Activated B cell treated with CpG ODN at 0.5 μM for 24 hours (primary cell): Measurements from ENCODE around the gene NTF3. TPM values are rescaled to one million over a fixed set of nuclear protein-coding genes. Genes with fewer than 3 reads are reported as not detected.

Experiments
- ATAC-seq: fragments of 200-7000 bp; cut with Tn5 transposase; one replicate; pipeline ENCODE4 v1.10.0; 2021; ENCODE audit warnings: low read depth, mild to moderate bottlenecking, moderate library complexity
- CTCF ChIA-PET: fragments of 350-600 bp; sonication (Branson Sonifier 250); formaldehyde crosslinking; loops from one replicate; lab custom pipeline; 2021; ENCODE audit warnings: antibody characterized with exemption; lab: Charles Lee
- POLR2A ChIA-PET: fragments of 350-600 bp; sonication (Branson Sonifier 250); formaldehyde crosslinking; loops from one replicate; lab custom pipeline; 2021; ENCODE audit warnings: antibody characterized with exemption; lab: Charles Lee
- DNase-seq: peaks from one replicate; pipeline ENCODE4 v3.0.0; 2022
- H3K27ac Mint-ChIP-seq: one replicate; pipeline ENCODE4 v1.8.0; 2020; ENCODE audit warnings: mixed read lengths
- H3K27me3 Mint-ChIP-seq: one replicate; pipeline ENCODE4 v1.8.0; 2021; ENCODE audit warnings: mixed read lengths
- H3K36me3 Mint-ChIP-seq: one replicate; pipeline ENCODE4 v1.8.0; 2021; ENCODE audit warnings: low read depth, mixed read lengths
- H3K4me1 Mint-ChIP-seq: one replicate; pipeline ENCODE4 v1.8.0; 2021; ENCODE audit warnings: mixed read lengths
- H3K4me3 Mint-ChIP-seq: one replicate; pipeline ENCODE4 v1.8.0; 2020; ENCODE audit warnings: mild to moderate bottlenecking, mixed read lengths
- H3K9me3 Mint-ChIP-seq: one replicate; pipeline ENCODE4 v1.8.0; 2020; ENCODE audit warnings: mixed read lengths
- intact Hi-C: fragments of 100-400 bp; cut with micrococcal nuclease; formaldehyde crosslinking; loops from one replicate; pipeline ENCODE4 v1.15.1; 2024
- total RNA-seq: library from RNA; stranded (reverse); gene quantifications from 2 replicates; pipeline ENCODE4 v1.2.3, GENCODE V29; 2022
- TF ChIP-seq, protein P1 (sequence below): fragments of 200-600 bp; IDR thresholded peaks from one replicate; pipeline ENCODE4 v1.8.0; 2022; ENCODE audit warnings: antibody characterized with exemption, mild to moderate bottlenecking

NTF3 gene
- total RNA-seq, 1 donor from 2014 or later, result not detected

DNA sequence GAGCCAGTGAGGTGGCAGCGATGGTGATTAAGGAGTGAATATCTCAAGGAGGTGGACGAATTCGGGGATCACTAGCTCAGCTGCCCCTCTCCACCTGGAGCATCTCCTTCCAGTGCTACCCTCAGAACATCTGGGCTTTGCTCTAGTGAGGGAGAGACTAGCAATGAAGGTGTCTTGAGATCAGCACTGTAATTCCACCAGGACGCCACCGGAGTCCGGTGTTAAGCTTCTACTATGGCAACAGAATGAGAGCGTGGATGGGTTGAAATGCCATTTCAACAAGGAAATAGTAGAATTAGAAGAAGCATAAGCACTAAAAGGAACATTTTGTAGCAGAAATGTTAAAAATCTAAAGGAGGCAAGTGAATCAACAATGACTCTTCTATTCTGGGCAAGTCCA lies 61.1 kb downstream of the NTF3 start:
- no peaks in the 10 kb centered on the region for H3K27me3 Mint-ChIP-seq
- intact Hi-C loops, result no loop called here
- H3K36me3 Mint-ChIP-seq, result no peaks in the 10 kb centered on the region
- no peak for ATAC-seq
- no peak overlapping the region for H3K4me3 Mint-ChIP-seq
- CTCF ChIA-PET, result no interaction called here
- DNase-seq, result no peak
- no peaks in the 10 kb centered on the region for H3K4me1 Mint-ChIP-seq
- H3K9me3 Mint-ChIP-seq, result no peaks in the 10 kb centered on the region
- no peak overlapping the region for H3K27ac Mint-ChIP-seq
- TF ChIP-seq, protein P1, sequence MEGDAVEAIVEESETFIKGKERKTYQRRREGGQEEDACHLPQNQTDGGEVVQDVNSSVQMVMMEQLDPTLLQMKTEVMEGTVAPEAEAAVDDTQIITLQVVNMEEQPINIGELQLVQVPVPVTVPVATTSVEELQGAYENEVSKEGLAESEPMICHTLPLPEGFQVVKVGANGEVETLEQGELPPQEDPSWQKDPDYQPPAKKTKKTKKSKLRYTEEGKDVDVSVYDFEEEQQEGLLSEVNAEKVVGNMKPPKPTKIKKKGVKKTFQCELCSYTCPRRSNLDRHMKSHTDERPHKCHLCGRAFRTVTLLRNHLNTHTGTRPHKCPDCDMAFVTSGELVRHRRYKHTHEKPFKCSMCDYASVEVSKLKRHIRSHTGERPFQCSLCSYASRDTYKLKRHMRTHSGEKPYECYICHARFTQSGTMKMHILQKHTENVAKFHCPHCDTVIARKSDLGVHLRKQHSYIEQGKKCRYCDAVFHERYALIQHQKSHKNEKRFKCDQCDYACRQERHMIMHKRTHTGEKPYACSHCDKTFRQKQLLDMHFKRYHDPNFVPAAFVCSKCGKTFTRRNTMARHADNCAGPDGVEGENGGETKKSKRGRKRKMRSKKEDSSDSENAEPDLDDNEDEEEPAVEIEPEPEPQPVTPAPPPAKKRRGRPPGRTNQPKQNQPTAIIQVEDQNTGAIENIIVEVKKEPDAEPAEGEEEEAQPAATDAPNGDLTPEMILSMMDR, result no peak
- POLR2A ChIA-PET, result no interaction called here

DNA sequence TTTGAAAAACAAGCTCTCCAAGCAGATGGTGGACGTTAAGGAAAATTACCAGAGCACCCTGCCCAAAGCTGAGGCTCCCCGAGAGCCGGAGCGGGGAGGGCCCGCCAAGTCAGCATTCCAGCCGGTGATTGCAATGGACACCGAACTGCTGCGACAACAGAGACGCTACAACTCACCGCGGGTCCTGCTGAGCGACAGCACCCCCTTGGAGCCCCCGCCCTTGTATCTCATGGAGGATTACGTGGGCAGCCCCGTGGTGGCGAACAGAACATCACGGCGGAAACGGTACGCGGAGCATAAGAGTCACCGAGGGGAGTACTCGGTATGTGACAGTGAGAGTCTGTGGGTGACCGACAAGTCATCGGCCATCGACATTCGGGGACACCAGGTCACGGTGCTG lies 62.4 kb downstream of the NTF3 start:
- DNase-seq, result no peak
- POLR2A ChIA-PET, result no interaction called here

DNA sequence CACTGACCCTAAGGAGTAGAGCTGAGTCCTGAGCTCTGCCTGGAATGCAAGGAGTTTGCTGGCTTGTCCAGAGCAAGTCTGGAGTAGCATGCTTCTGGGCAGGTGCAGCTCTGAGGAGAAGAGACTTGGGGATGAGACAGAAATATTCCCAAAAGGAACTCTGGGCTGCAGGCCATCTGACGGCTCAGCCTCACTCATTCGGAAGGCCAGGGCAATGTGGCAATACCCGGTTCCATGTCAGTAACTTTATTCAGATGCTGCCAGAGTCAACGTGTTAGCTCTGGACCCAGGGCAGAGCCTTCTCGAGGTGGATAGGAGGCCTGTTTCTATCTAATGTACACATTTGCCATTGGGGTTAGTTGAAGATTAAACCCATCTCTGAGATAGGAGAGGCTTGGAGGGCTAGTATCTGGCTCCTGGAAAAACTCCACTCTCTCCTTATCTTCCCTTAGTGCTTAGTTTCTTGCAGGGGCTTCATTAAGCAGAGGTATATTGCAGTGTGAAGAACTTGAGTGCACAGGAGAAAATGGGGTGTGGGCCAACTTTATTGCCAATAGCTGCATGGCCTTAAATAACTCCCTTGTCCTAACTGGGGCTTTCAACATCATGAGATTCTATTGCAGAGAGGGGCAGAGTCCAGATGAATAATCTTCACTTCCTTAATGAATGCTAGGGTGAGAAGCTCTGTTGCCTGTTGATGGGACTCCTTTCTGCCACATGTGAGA lies 65.6 kb downstream of the NTF3 start:
- H3K27ac Mint-ChIP-seq, result no peak overlapping the region
- no peak for DNase-seq
- CTCF ChIA-PET, result no interaction called here
- TF ChIP-seq, protein P1, result no peak
- H3K36me3 Mint-ChIP-seq, result no peaks in the 10 kb centered on the region
- peaks cover 4% of the 10 kb centered on the region for H3K27me3 Mint-ChIP-seq
- H3K9me3 Mint-ChIP-seq, result no peaks in the 10 kb centered on the region
- no peak overlapping the region for H3K4me3 Mint-ChIP-seq
- POLR2A ChIA-PET, result no interaction called here
- no peaks in the 10 kb centered on the region for H3K4me1 Mint-ChIP-seq
- intact Hi-C loops, result no loop called here
- no peak for ATAC-seq

More for the DNA sequence above, 62.4 kb downstream of the NTF3 start:
- H3K27ac Mint-ChIP-seq, result no peak overlapping the region
- CTCF ChIA-PET, result no interaction called here
- no peaks in the 10 kb centered on the region for H3K9me3 Mint-ChIP-seq
- no peaks in the 10 kb centered on the region for H3K36me3 Mint-ChIP-seq
- no peak overlapping the region for H3K4me3 Mint-ChIP-seq
- H3K4me1 Mint-ChIP-seq, result no peaks in the 10 kb centered on the region
- TF ChIP-seq, protein P1, result no peak
- no peaks in the 10 kb centered on the region for H3K27me3 Mint-ChIP-seq
- intact Hi-C loops, result no loop called here
- no peak for ATAC-seq

DNA sequence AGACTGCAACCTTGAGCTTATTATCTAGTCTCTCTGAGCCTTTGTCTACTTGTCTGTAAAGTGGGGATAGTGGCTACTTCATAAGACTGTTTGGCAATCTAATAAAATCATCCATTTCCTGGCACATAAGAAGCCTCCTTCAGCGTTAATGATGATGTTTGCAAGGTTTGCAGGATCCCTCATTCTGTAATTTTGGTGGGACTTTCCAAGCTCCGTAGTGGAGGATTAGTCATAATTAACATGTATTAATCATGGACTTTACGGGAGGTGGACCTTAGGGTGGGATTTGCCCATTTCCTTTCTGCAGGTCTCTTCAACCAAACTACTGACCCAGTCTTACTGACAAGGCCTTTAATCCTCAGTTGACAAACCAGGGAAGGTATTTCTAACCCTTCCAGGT lies 66.2 kb downstream of the NTF3 start:
- intact Hi-C loops, result no loop called here
- Mint-ChIP-seq H3K4me3 (no peak overlapping the region), H3K4me1 (no peaks in the 10 kb centered on the region), H3K9me3 (no peaks in the 10 kb centered on the region), H3K27ac (no peak overlapping the region), H3K36me3 (no peaks in the 10 kb centered on the region), H3K27me3 (peaks cover 8% of the 10 kb centered on the region)
- POLR2A ChIA-PET, result no interaction called here
- no peak for ATAC-seq
- CTCF ChIA-PET, result no interaction called here
- no peak for DNase-seq
- TF ChIP-seq, protein P1, result no peak

DNA sequence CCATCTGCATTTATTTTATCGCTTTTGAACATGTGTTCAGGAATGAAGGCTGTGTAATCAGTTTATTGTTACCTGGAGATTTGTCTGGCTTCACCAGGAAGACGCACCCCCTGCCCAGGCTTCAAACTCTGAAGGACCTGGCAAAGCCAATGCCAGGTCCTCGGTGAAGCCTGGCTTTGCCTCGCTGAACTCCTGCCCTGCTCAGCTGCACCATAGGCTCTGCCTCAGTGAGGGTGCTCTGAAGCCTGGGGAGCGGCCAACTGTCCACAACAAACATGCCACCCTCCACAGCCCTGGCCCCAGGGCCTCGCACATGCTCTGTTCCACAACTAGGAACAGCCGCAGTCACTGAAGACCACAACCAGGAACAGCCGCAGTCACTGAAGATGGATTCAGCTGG lies 66.9 kb downstream of the NTF3 start:
- POLR2A ChIA-PET, result no interaction called here
- no peaks in the 10 kb centered on the region for H3K36me3 Mint-ChIP-seq
- CTCF ChIA-PET, result no interaction called here
- intact Hi-C loops, result no loop called here
- ATAC-seq (no peak), DNase-seq (no peak)
- no peak overlapping the region for H3K4me3 Mint-ChIP-seq
- no peaks in the 10 kb centered on the region for H3K4me1 Mint-ChIP-seq
- H3K27ac Mint-ChIP-seq, result no peak overlapping the region
- peaks cover 11% of the 10 kb centered on the region for H3K27me3 Mint-ChIP-seq
- TF ChIP-seq, protein P1, result no peak
- no peaks in the 10 kb centered on the region for H3K9me3 Mint-ChIP-seq
